ENCODE measurements around the gene GRIK4. TPM values are rescaled to one million over a fixed set of nuclear protein-coding genes. Genes with fewer than 3 reads are reported as not detected.

GRIK4 gene
- total RNA-seq, 2 experiments from 2014 or later, result not detected

DNA sequence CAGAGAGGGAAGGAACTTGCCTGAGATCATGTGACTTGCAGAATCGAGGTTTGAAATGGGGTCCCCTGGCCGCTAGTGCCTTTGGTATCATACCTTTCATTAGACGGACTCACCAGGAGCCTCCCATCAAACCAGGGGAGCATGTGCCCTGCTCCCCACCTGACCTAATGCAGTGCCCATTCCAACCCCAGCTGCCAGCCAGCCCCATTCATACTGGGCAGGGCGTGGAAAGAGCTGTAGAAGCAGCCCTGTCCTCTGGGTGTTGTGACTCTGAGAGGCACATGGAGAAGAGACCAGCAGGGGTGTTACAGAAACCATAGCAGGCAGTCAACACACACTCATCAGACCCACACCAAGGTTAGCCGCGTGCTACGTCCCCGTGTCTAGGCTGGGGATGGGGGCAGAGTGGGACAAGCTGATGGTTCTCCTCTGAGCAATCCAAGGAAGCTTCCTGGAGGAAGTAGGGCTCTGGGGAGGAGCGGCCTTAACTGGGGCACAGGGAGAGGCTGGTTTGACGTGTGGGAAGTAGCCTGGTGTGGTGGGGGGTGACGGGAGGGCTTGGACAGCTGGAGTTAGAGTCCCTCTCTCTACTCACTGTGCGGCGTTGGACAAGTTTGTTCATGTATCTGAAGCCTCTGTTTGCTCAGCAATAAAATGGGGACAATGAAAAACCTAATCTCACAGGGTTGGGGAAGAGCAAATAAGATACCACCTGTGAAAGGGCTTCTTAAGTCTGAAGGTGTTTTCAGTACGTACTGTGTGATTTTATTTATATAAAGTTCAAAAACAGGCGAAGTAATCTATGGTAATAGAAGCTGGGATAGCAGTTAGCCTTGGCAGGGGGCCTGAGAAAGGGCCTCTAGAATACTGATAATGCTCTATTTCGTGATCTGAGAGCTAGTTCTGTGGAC is 14.0 kb downstream of the GRIK4 start:
- ATAC-seq (ENCODE audit: low read depth) (no peak), DNase-seq (no peak)
- Mint-ChIP-seq H3K27me3 (peaks cover 4% of the 10 kb centered on the region), H3K4me3 (no peak overlapping the region), H3K4me1 (no peaks in the 10 kb centered on the region), H3K9me3 (no peaks in the 10 kb centered on the region), H3K27ac (no peak overlapping the region), H3K36me3 (no peaks in the 10 kb centered on the region)
- POLR2A ChIA-PET, result no interaction called here

DNA sequence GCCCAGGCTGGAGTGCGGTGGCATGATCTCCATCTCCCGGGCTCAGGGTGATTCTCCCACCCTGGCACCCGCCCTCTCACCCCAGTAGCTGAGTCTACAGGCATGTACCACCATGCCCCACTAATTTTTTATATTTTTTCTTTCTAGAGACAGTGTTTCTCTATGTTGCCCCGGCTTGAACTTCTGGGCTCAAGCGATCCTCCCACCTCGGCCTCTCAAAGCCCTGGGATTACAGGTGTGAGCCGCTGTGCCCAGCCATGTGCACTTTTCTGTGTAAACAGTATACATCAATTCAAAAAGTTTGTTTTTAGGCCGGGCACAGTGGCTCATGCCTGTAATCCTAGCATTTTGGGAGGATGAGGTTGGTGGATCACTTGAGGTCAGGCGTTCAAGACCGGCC is 14.7 kb downstream of the GRIK4 start:
- Mint-ChIP-seq H3K36me3 (no peaks in the 10 kb centered on the region), H3K27ac (no peak overlapping the region), H3K4me3 (no peak overlapping the region), H3K4me1 (no peaks in the 10 kb centered on the region), H3K27me3 (peaks cover 4% of the 10 kb centered on the region), H3K9me3 (no peaks in the 10 kb centered on the region)
- DNase-seq (no peak), ATAC-seq (ENCODE audit: low read depth) (no peak)
- POLR2A ChIA-PET, result no interaction called here

DNA sequence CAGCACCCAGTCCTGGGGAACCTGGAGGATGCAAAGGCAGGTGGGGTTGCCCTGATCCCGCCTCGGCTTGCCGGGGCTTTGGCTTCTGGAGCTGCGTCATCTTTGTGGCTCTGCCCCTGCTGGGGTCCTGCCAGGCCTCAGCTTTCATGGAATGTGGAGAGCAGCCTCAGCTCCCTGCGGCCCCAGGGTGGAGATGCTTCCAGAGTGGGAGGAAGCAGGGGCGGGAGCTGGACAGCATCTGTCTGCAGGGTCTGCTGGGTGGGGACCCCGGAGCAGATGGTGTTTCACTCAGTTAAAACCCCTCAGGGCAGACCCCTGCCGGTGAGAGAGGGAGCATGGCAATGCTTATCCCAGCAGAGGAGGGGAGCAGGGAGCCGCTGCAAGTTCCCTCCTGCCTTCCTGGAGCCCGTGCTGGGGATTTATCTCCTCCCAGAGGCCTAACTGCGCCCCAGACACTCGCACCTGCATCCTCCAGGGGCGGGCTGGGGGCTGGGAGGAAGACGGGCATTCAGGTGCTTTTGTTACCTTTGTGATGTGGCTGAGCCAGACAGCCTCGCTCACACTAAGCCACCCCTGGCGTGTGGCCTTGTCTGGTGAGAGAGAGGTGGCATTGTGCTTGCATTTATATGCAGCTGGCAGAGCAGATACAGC is 15.7 kb downstream of the GRIK4 start:
- H3K36me3 Mint-ChIP-seq, result no peaks in the 10 kb centered on the region
- POLR2A ChIA-PET, result no interaction called here
- peaks cover 4% of the 10 kb centered on the region for H3K27me3 Mint-ChIP-seq
- H3K27ac Mint-ChIP-seq, result no peak overlapping the region
- no peak for ATAC-seq (ENCODE audit: low read depth)
- H3K9me3 Mint-ChIP-seq, result no peaks in the 10 kb centered on the region
- no peak for DNase-seq
- H3K4me3 Mint-ChIP-seq, result no peak overlapping the region
- H3K4me1 Mint-ChIP-seq, result no peaks in the 10 kb centered on the region

DNA sequence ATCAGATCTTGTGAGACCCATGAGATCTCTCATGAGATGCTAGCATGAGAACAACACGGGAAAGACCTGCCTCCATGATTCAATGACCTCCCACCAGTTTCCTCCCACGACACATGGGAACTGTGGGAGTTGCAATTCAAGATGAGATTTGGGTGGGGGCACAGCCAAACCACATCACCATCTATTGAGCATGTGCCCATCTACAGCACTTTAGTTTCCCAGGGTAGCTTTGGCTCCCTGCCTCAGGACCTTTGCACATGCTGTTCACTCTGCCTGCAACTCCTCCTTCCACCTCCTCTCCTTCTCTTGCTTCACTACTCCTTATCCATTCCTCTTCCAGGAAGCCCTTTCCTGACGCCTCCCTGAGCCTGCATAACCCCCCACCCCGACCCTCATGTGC is 17.2 kb downstream of the GRIK4 start:
- ATAC-seq (ENCODE audit: low read depth) (no peak), DNase-seq (no peak)
- no peaks in the 10 kb centered on the region for H3K4me1 Mint-ChIP-seq
- peaks cover 2% of the 10 kb centered on the region for H3K27me3 Mint-ChIP-seq
- no peak overlapping the region for H3K27ac Mint-ChIP-seq
- POLR2A ChIA-PET, result no interaction called here
- H3K36me3 Mint-ChIP-seq, result no peaks in the 10 kb centered on the region
- H3K4me3 Mint-ChIP-seq, result no peak overlapping the region
- no peaks in the 10 kb centered on the region for H3K9me3 Mint-ChIP-seq

DNA sequence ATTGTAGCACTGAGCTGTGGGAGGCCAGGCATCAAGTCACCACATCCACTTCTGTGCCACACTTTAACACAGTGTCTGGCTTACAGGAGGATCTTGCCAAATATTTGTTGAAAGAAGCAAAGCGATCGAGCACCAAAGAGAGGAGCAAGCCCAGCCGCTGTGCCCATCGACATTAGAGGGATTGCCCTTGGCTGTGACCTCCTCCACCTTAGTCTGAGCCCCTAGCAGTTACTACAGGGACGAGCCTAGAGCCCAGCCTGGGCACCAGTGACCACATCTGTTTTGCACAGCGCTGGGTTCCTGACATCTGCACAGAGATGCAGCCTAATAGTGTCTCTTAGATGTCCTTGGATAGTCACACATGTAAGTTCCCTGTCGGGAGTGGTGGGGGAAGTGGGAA is 17.7 kb downstream of the GRIK4 start:
- H3K9me3 Mint-ChIP-seq, result no peaks in the 10 kb centered on the region

DNA sequence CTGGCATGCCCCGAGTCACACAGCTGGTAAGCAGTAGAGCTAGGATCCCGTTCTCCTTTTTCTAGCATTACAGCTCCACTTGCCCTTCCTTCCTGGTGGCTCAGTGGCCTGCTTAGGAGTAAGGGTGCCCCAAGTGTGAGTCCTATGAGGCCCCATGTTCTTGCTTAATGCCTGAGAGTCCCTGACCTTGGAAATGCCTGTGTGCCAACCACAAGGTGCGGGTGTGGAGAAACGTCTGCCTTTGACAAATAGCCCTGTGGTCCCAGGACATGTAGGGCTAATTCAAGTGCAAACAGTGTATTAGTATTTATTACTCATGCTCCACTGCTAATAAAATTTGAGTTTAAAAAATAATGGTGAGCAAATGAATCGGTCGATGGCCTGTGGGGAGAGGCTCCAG is 18.4 kb downstream of the GRIK4 start:
- Mint-ChIP-seq H3K27ac (no peak overlapping the region), H3K4me3 (no peak overlapping the region), H3K4me1 (no peaks in the 10 kb centered on the region), H3K9me3 (no peaks in the 10 kb centered on the region), H3K36me3 (no peaks in the 10 kb centered on the region), H3K27me3 (peaks cover 2% of the 10 kb centered on the region)
- DNase-seq (no peak), ATAC-seq (ENCODE audit: low read depth) (no peak)
- POLR2A ChIA-PET, result no interaction called here

More for the DNA sequence above, 17.7 kb downstream of the GRIK4 start:
- Mint-ChIP-seq H3K27ac (no peak overlapping the region), H3K4me3 (no peak overlapping the region), H3K4me1 (no peaks in the 10 kb centered on the region), H3K36me3 (no peaks in the 10 kb centered on the region), H3K27me3 (peaks cover 2% of the 10 kb centered on the region)
- ATAC-seq (ENCODE audit: low read depth), result no peak
- POLR2A ChIA-PET, result no interaction called here
- no peak for DNase-seq

DNA sequence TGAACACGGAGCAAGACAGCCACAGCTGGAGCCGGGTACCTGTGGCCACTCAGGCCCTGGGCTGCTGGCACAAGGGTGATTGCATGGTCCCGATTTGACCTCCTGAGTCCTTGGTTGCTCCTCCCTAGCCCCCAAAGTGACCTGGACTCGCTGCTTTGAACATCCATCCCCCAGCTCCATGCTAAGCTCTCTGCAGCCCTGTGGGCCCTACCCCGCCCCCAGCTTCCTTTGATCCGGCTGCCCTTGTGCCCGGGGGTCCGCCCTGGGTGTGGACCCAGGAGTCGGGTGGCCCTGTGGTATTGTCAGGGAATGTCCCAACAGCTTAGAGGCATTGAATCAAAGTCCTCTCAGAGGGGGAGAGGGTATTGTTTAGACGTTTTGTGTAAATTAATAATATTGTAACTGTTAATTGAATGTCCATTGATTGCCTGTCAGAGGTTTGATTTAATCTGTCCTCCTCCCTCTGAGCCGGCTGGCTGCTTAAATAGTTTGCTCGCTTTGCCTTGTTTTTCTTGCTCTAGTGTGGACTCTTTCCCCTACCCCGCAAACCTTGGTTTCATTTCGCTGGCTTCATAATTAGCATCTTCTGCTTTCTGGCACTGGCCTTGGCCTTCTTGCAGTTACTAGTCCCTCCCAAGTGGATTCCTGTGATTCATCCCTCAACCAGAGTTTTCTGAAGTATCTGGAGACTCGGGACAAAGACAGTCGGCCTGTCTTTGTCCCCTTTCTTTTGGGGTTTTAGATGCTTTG is 20.7 kb downstream of the GRIK4 start:
- Mint-ChIP-seq H3K27me3 (peaks cover 2% of the 10 kb centered on the region), H3K9me3 (no peaks in the 10 kb centered on the region), H3K36me3 (no peaks in the 10 kb centered on the region), H3K4me3 (no peak overlapping the region), H3K4me1 (no peaks in the 10 kb centered on the region), H3K27ac (no peak overlapping the region)
- ATAC-seq (ENCODE audit: low read depth) (no peak), DNase-seq (no peak)
- POLR2A ChIA-PET, result no interaction called here

DNA sequence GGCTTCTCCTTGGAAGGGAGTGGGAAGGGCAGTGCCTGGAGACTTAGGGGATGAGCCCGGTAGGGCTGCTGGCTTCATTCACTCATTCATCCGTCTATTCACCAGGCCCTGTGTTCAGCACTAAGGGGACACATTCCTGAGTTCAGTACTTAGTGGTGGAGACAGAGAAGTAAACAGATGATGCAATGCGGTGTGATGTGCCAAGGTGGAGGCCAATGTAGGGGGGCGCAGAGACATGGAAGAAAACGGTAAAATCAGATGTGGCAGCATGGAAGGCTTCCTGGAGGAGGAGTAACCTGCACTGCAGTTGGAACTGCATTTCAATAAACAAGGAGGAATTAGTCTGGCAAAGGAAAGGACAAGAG is 21.3 kb downstream of the GRIK4 start:
- H3K4me3 Mint-ChIP-seq, result no peak overlapping the region
- no peaks in the 10 kb centered on the region for H3K36me3 Mint-ChIP-seq
- H3K4me1 Mint-ChIP-seq, result no peaks in the 10 kb centered on the region
- DNase-seq (no peak), ATAC-seq (ENCODE audit: low read depth) (no peak)
- H3K27me3 Mint-ChIP-seq, result peaks cover 2% of the 10 kb centered on the region
- POLR2A ChIA-PET, result no interaction called here
- no peak overlapping the region for H3K27ac Mint-ChIP-seq
- no peaks in the 10 kb centered on the region for H3K9me3 Mint-ChIP-seq

DNA sequence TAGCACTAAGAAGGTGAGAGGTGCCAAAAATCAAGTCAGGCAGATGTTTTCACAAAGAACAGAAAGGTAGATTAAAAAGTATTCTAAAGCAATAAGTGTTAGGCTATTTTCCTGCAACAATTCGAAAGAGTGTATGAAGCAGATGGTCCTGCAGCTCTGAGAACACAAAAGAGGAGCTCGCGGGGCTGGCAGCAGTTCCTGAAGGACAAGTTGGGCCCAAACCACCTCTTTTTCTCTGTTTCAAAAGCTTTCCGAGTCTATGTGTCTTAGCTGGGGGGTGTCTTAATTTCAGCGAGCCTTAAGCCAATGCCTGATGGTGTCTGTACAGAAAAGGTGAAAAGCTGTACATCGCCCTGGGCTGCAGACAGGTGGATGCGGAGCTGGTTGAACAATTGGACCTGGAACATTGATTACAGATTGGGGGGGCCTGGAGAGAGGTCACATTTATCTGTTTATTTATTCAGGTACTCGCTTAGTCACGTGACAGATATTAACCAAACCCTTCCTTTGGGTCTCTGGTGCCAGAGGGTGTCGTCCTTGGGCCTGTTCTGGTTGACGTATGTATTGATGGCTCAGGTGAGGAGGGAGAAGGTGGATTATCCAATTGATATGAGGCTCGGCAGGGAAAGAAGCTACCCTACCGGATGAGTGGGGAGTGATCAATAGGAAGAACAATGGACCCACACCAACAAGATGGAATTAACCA is 24.7 kb downstream of the GRIK4 start:
- Mint-ChIP-seq H3K9me3 (no peaks in the 10 kb centered on the region), H3K27ac (no peak overlapping the region), H3K4me1 (no peaks in the 10 kb centered on the region), H3K4me3 (no peak overlapping the region), H3K27me3 (no peaks in the 10 kb centered on the region), H3K36me3 (no peaks in the 10 kb centered on the region)
- DNase-seq (no peak), ATAC-seq (ENCODE audit: low read depth) (no peak)
- POLR2A ChIA-PET, result no interaction called here

DNA sequence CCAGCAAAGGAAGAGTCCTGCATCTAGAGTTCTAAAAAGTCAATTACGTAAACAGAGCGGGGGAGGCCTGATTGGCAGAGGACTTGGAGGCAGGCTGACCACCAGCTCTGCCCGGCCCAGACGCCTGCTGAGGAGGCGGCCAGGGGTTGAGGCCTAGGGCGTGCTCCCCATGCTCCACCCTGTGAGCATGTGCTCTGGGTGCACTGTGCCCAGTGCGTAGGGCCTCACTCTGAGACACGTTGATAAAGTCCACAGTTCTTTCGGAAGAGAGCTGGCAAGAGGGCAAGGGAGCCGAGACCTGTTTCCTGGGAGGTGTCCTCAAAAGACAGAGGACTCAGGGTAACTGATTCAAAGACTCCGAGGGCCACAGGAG is 25.2 kb downstream of the GRIK4 start:
- POLR2A ChIA-PET, result no interaction called here
- Mint-ChIP-seq H3K27ac (no peak overlapping the region), H3K27me3 (no peaks in the 10 kb centered on the region), H3K4me1 (no peaks in the 10 kb centered on the region), H3K36me3 (no peaks in the 10 kb centered on the region), H3K4me3 (no peak overlapping the region), H3K9me3 (no peaks in the 10 kb centered on the region)
- no peak for DNase-seq
- no peak for ATAC-seq (ENCODE audit: low read depth)

DNA sequence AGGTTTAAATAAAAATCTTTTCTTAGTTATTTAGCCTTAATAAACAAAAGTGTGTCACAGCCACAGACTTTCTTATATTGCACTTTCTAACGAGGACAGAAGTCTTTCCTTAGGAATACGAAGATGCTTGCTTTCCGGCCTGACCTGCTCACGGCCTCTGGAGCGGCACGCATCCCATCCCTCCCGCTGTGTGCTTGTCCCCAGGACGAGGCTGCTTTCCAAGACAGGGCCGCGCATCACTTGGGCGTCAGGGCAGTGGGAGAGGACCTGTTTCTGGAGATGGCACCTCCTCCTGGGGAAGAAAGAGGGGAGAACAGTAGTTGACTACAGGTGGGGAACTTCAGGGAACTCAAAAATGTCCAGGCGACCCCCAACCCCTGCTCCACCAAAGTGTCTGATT is 26.4 kb downstream of the GRIK4 start:
- no peaks in the 10 kb centered on the region for H3K36me3 Mint-ChIP-seq

DNA sequence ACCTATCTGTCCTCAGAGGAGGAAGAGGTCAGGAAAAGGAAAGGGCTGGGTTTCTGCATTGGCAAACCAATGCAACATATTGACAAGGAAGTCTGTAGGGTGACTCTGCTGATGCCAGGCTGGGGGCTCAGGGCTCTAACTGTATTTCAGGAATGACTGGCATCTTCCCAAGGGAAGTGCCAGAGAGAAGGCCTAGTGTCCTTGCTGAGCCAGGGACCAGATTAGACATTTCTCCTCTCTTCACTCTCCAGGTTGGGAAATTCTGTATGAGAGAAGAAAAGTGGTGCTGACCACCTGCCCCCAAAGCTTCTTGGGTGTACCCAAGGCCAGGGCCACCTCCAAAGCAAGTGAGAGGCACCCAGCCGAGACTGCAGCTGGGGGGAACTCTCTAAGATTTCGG is 27.2 kb downstream of the GRIK4 start:
- Mint-ChIP-seq H3K9me3 (no peaks in the 10 kb centered on the region), H3K36me3 (no peaks in the 10 kb centered on the region), H3K4me3 (no peak overlapping the region), H3K27me3 (peaks cover 5% of the 10 kb centered on the region), H3K4me1 (no peaks in the 10 kb centered on the region), H3K27ac (no peak overlapping the region)
- POLR2A ChIA-PET, result no interaction called here
- ATAC-seq (ENCODE audit: low read depth) (no peak), DNase-seq (no peak)

More for the DNA sequence above, 26.4 kb downstream of the GRIK4 start:
- H3K9me3 Mint-ChIP-seq, result no peaks in the 10 kb centered on the region
- H3K4me1 Mint-ChIP-seq, result no peaks in the 10 kb centered on the region
- ATAC-seq (ENCODE audit: low read depth) (no peak), DNase-seq (no peak)
- no peak overlapping the region for H3K4me3 Mint-ChIP-seq
- POLR2A ChIA-PET, result no interaction called here
- H3K27ac Mint-ChIP-seq, result no peak overlapping the region
- peaks cover 5% of the 10 kb centered on the region for H3K27me3 Mint-ChIP-seq

DNA sequence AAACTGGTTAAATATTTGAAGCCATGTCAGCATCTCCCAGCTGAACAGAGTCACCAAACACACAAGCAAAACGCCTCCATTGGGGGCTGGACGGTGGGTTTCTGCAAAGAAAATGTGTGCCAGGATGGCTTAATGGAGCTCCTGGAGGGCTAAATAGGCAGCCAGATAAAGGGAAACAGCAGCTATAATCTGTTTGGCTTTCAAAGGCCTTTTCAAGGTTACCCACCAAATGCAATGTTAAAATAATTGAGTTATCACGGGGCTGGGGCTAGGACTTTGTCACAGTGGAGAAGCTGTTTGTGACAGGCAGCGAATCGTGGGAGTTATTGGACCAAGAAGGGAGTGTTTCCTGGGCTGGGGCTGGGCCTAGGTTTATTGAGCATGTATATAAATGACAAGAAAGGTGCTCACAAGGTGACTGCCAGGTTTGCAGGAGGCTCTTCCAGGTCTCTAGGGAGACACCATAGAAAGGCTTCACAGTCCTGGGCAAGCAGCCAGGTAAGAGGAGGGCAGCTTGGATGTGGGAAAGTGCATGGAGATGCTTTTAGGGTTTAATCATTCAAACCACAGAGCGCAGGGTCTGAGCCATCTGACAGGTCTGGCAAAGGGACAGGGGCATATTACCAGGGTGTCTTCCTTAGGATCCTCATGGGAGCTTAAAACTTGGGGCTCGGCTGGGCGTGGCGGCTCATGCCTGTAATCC is 28.3 kb downstream of the GRIK4 start:
- POLR2A ChIA-PET, result no interaction called here
- Mint-ChIP-seq H3K4me3 (no peak overlapping the region), H3K9me3 (no peaks in the 10 kb centered on the region), H3K4me1 (no peaks in the 10 kb centered on the region), H3K36me3 (no peaks in the 10 kb centered on the region), H3K27me3 (peaks cover 5% of the 10 kb centered on the region), H3K27ac (no peak overlapping the region)
- no peak for ATAC-seq (ENCODE audit: low read depth)
- DNase-seq, result no peak

All from activated naive CD8-positive, alpha-beta T cell treated with anti-CD3 and anti-CD28 coated beads, Interleukin-2, amount 10 ng/mL, durations not matched to agents 7 days and 5 days (primary cell).